K562 (cell line): ENCODE results near the gene MYO18B. TPM values are rescaled to one million over a fixed set of nuclear protein-coding genes. Genes with fewer than 3 reads are reported as not detected.

Experiments
- ATAC-seq: fragments of 200-7000 bp; cut with Tn5 transposase; 3 replicates; pipeline ENCODE4 v1.9.1; 2020; ENCODE audit warnings: moderate library complexity
- BruUV-seq: library from RNA; stranded (reverse); fragments of 400-500 nt; replicated peaks from 2 replicates; lab custom pipeline; 2021; lab: Mats Ljungman, UMichigan
- CTCF ChIA-PET: fragments of 300-600 bp; formaldehyde crosslinking; extraction: SDS; loops from one replicate; lab custom pipeline; 2021; ENCODE audit warnings: low intra/inter-chr PET ratio; lab: Yijun Ruan, JAX
- POLR2A ChIA-PET: fragments of 300-600, 350-650 bp; sonication (Branson Sonifier 250); formaldehyde crosslinking; extraction: SDS; loops from one replicate; lab custom pipeline; 2021; ENCODE audit warnings: antibody characterized with exemption, inconsistent platforms; lab: Yijun Ruan, JAX
- DNase-seq, 4 experiments: peaks; one replicate each; pipeline versions ENCODE4 v3.0.0 to v3.0.0-alpha.2; 2011 to 2018; ENCODE audit warnings: low spot score in 3 of 4, mixed read lengths in 3 of 4; ENCODE audit errors: extremely low read depth in 1 of 4
- FAIRE-seq: peaks from 2 replicates; lab custom pipeline; 2011; peaks lifted over from hg19 to GRCh38; lab: Jason Lieb, UNC
- H2AFZ ChIP-seq: 2 replicates; pipeline ENCODE4 v1.6.0; 2011; ENCODE audit warnings: low read depth, low read length, control low read depth, inconsistent platforms
- H3K27ac ChIP-seq: fragments of 200-600 bp; 3 replicates; pipeline ENCODE4 v1.8.0; 2011; ENCODE audit warnings: low read depth, mild to moderate bottlenecking, control low read depth, inconsistent platforms, low read length, moderate library complexity, mixed read lengths; ENCODE audit errors: extremely low read depth
- H3K27me3 ChIP-seq, 2 experiments: fragments of 300-600 bp in 1 of 2; 2 replicates in 1 of 2; 3 replicates in 1 of 2; pipeline versions ENCODE4 v1.6.0 to v1.8.0; 2011; ENCODE audit warnings: inconsistent platforms in 2 of 2, low read length in 2 of 2, mild to moderate bottlenecking in 1 of 2, mixed read lengths in 1 of 2, moderate library complexity in 1 of 2; ENCODE audit not compliant: control insufficient read depth in 2 of 2, insufficient read depth in 2 of 2
- H3K36me3 ChIP-seq: fragments of 300-600 bp; 3 replicates; pipeline ENCODE4 v1.8.0; 2011; ENCODE audit warnings: mild to moderate bottlenecking, low read length, inconsistent platforms; ENCODE audit not compliant: control insufficient read depth, insufficient read depth
- H3K4me1 ChIP-seq, 2 experiments: fragments of 200-600 bp in 1 of 2; replicated peaks in 1 of 2; 2 replicates in 1 of 2; 3 replicates in 1 of 2; pipeline versions ENCODE4 v1.5.1 to v1.8.0; 2011; ENCODE audit warnings: inconsistent platforms in 2 of 2, low read length in 2 of 2, mild to moderate bottlenecking in 1 of 2, mixed read lengths in 1 of 2, moderate library complexity in 1 of 2; ENCODE audit not compliant: control insufficient read depth in 2 of 2, insufficient read depth in 2 of 2
- H3K4me2 ChIP-seq: 2 replicates; pipeline ENCODE4 v1.6.1; 2011; ENCODE audit warnings: low read length, control low read depth, inconsistent platforms, mixed read lengths; ENCODE audit not compliant: insufficient read depth
- H3K4me3 ChIP-seq: fragments of 200-600 bp; sonication (generic), shearing (Covaris generic); 2 replicates; pipeline ENCODE4 v1.5.1; 2016; ENCODE audit warnings: control low read depth, inconsistent platforms
- H3K79me2 ChIP-seq: fragments of 200-600 bp; 3 replicates; pipeline ENCODE4 v1.8.0; 2011; ENCODE audit warnings: low read length, inconsistent platforms; ENCODE audit not compliant: control insufficient read depth, insufficient read depth
- H3K9ac ChIP-seq, 2 experiments: 2 replicates each; pipeline versions ENCODE4 v1.6.0 to v1.6.1; 2011; ENCODE audit warnings: low read depth in 2 of 2, low read length in 2 of 2, control low read depth in 1 of 2, inconsistent platforms in 1 of 2, mild to moderate bottlenecking in 1 of 2, mixed read lengths in 1 of 2; ENCODE audit not compliant: insufficient read depth in 1 of 2
- H3K9me1 ChIP-seq: one replicate; pipeline ENCODE4 v1.6.0; 2011; ENCODE audit warnings: inconsistent platforms, mild to moderate bottlenecking, low read length, moderate library complexity; ENCODE audit not compliant: control insufficient read depth, insufficient read depth
- H3K9me3 ChIP-seq: replicated peaks from 2 replicates; pipeline ENCODE4 v1.5.1; 2011; ENCODE audit warnings: low read depth, low read length, inconsistent platforms; ENCODE audit not compliant: control insufficient read depth, insufficient read depth
- H4K20me1 ChIP-seq: replicated peaks from 2 replicates; pipeline ENCODE4 v1.6.1; 2011; ENCODE audit warnings: low read length, inconsistent platforms, mixed read lengths; ENCODE audit not compliant: control insufficient read depth, insufficient read depth
- CTCF ChIP-seq, 3 experiments: IDR thresholded peaks in 2 of 3; conservative IDR thresholded peaks in 1 of 3; 2 replicates each; pipeline ENCODE4 v1.5.1; 2011 to 2012; ENCODE audit warnings: low read length in 3 of 3, mild to moderate bottlenecking in 3 of 3, control low read depth in 2 of 3, improper control_type of control experiment in 1 of 3, inconsistent platforms in 1 of 3, low read depth in 1 of 3, mixed read lengths in 1 of 3, moderate library complexity in 1 of 3; ENCODE audit not compliant: insufficient read depth in 2 of 3
- E4F1 ChIP-seq: fragments of 250-450 bp; sonication (Bioruptor Pico); IDR thresholded peaks from 2 replicates; pipeline ENCODE4 v1.5.0; 2021; ENCODE audit warnings: mild to moderate bottlenecking, borderline replicate concordance
- MTA3 ChIP-seq: fragments of 450-650 bp; formaldehyde crosslinking; IDR thresholded peaks from 2 replicates; pipeline ENCODE4 v1.6.1; 2017; ENCODE audit warnings: mild to moderate bottlenecking, borderline replicate concordance
- RAD21 ChIP-seq, 2 experiments: fragments of 250-450 bp in 1 of 2; fragments of 450-650 bp in 1 of 2; sonication (Bioruptor Pico) in 1 of 2; formaldehyde crosslinking in 1 of 2; IDR thresholded peaks in 1 of 2; conservative IDR thresholded peaks in 1 of 2; 2 replicates each; pipeline versions ENCODE4 v1.4.0 to v1.8.0; 2020 to 2022; ENCODE audit warnings: mild to moderate bottlenecking in 2 of 2, moderate library complexity in 1 of 2
- SMC3 ChIP-seq: conservative IDR thresholded peaks from 2 replicates; pipeline ENCODE4 v1.6.1; 2011; ENCODE audit warnings: low read depth, low read length, improper control_type of control experiment; ENCODE audit not compliant: insufficient read depth
- ZKSCAN3 ChIP-seq: fragments of 250-450 bp; sonication (Bioruptor Pico); IDR thresholded peaks from 2 replicates; pipeline ENCODE4 v1.4.0; 2020
- ZZZ3 ChIP-seq: fragments of 450-650 bp; IDR thresholded peaks from 2 replicates; pipeline ENCODE4 v1.6.1; 2016; ENCODE audit warnings: antibody characterized with exemption, mild to moderate bottlenecking, moderate library complexity
- WGBS: fragments of 100-300 bp; shearing (Covaris generic); methylation state at CpG from one replicate; pipeline ENCODE4 v1.1.6; 2016; ENCODE audit warnings: low coverage, mixed read lengths; ENCODE audit not compliant: insufficient coverage; ENCODE audit errors: missing lambda C conversion rate; 5-methylcytosine and 5-hydroxymethylcytosine counted together
- in situ Hi-C: fragments of 300-500 bp; cut with MboI; formaldehyde crosslinking; loops from 4 replicates; pipeline ENCODE4 v1.15.0; 2018; ENCODE audit warnings: inconsistent platforms, mixed read lengths
- intact Hi-C: fragments of 100-400 bp; cut with micrococcal nuclease; formaldehyde crosslinking; loops from 2 replicates; pipeline ENCODE4 v1.14.2; 2022
- polyA plus RNA-seq, 8 experiments: library from polyadenylated mRNA; depleted of rRNA in 4 of 8; stranded (reverse) in 5 of 8; unstranded in 3 of 8; fragments of >200 nt; fragmentation: Nextera tagmentation in 2 of 8; fragmentation: Illumina TruSeq in 1 of 8; extraction: Ambion mirVana in 2 of 8; extraction: Trizol in 1 of 8; gene quantifications; 2 replicates each; pipeline versions ENCODE4 v1.2.1 to v1.2.3, GENCODE V29; 2011 to 2014; ENCODE audit warnings: inconsistent platforms in 1 of 8, missing spikeins in 1 of 8
- total RNA-seq, 7 experiments: library from RNA; depleted of rRNA in 6 of 7; stranded (reverse); fragments of >200 nt in 6 of 7; fragmentation: Illumina TruSeq in 2 of 7; extraction: Trizol in 2 of 7; gene quantifications; 2 replicates each; pipeline versions ENCODE4 v1.2.1 to v1.2.3, GENCODE V29; 2011 to 2021; ENCODE audit warnings: low replicate concordance in 1 of 7

MYO18B gene
- total and polyA plus RNA-seq, 9 of the 15 experiments (the other 6 are each of a cell fraction or from before 2014, with no cell fraction given): 0.06 to 7.0 (median 4.3) TPM

- ATAC-seq (peak; percentile 55; the same call in 2 of the 3 replicates), DNase-seq (peak in 2 of 4 experiments; percentile 19 to 31)
- Histone ChIP-seq H3K27me3 (no peaks in the 10 kb centered on the region), H3K9me3 (no peaks in the 10 kb centered on the region), H3K36me3 (peaks cover 18% of the 10 kb centered on the region; the same call in 1 of the 3 replicates)
- TF ChIP-seq ZZZ3 (no peak), ZKSCAN3 (CRISPR knock-in tag) (no peak), E4F1 (CRISPR knock-in tag) (no peak), RAD21 (CRISPR knock-in tag; conservative IDR thresholded peaks at IDR 0.05 in 1 of 2, IDR thresholded peaks at IDR 0.05 in 1 of 2) (0 out of 4 replicates have a peak, but pooled peaks of 1 of the 2 experiments have one; percentile 24), CTCF (IDR thresholded peaks at IDR 0.05 in 2 of 3, conservative IDR thresholded peaks at IDR 0.05 in 1 of 3; ENCODE audit: insufficient read depth in 2 of 3, low read depth in 1 of 3, low read length in 3 of 3) (peak in 2 of 3 experiments; percentile 22 to 39; a peak in 2 of 6 replicates), SMC3 (0 out of 2 replicates have a peak, but pooled peaks have one; percentile 10), MTA3 (no peak)
- TF ChIP-seq, all 486 proteins: peak for 3
- CTCF ChIA-PET: no interaction called here
- H4K20me1 ChIP-seq: no peaks in the 10 kb centered on the region
- no peak overlapping the region for H3K4me2 ChIP-seq
- WGBS: 49% methylated on average over 8 of the region's 8 CpGs
- no peak overlapping the region for H3K4me3 ChIP-seq
- peak; percentile 62 for FAIRE-seq
- no peaks in the 10 kb centered on the region; a peak in 1 of 5 replicates for H3K4me1 ChIP-seq
- intact Hi-C loops: loop anchor here (10.0 kb wide), 1 partner anchor 233 kb away; no protein-coding TSS in a partner anchor
- in situ Hi-C loops: no loop called here
- H3K79me2 ChIP-seq: no peaks in the 10 kb centered on the region
- no peak overlapping the region for H2AFZ ChIP-seq
- H3K9me1 ChIP-seq: no peaks in the 10 kb centered on the region
- H3K27ac ChIP-seq: no peak overlapping the region
- POLR2A ChIA-PET: no interaction called here
- BruUV-seq: no TSS peak
- no peak overlapping the region for H3K9ac ChIP-seq
Observed at GRCh38 chr22:25777870-25778269, 35.9 kb downstream of the MYO18B start.
